SK-N-SH (cell line): Measurements from ENCODE around the gene TSPAN31.

Experiments used
- CHD2 ChIP-seq: fragments of 150-350 bp; IDR thresholded peaks from 2 replicates; pipeline ENCODE4 v1.6.1; 2018; ENCODE audit warnings: low read length; ENCODE audit not compliant: partially characterized antibody
- CTCF ChIP-seq: fragments of 200-600 bp; sonication (generic); IDR thresholded peaks from 2 replicates; pipeline ENCODE4 v1.6.1; 2017; ENCODE audit warnings: antibody characterized with exemption, mild to moderate bottlenecking, moderate library complexity
- POLR2AphosphoS5 ChIP-seq: IDR thresholded peaks from 2 replicates; pipeline ENCODE4 v1.6.1; 2012; ENCODE audit warnings: low read depth, low read length
- TEAD4 ChIP-seq: IDR thresholded peaks from 2 replicates; pipeline ENCODE4 v1.4.0; 2012; ENCODE audit warnings: mild to moderate bottlenecking, borderline replicate concordance; ENCODE audit not compliant: insufficient read depth
- USF2 ChIP-seq: fragments of 150-350 bp; IDR thresholded peaks from 2 replicates; pipeline ENCODE4 v1.6.1; 2017; ENCODE audit warnings: antibody characterized with exemption, low read length, low read depth, borderline replicate concordance
- YY1 ChIP-seq: IDR thresholded peaks from 2 replicates; pipeline ENCODE4 v1.4.0; 2012; ENCODE audit warnings: low read depth, mild to moderate bottlenecking
- TF ChIP-seq, protein P1 (sequence below): IDR thresholded peaks from 2 replicates; pipeline ENCODE4 v1.4.0; 2012; ENCODE audit warnings: low read depth

- TF ChIP-seq CTCF (no peak), YY1 (no peak), POLR2AphosphoS5 (no peak), TEAD4 (no peak), CHD2 (no peak), USF2 (no peak)
- TF ChIP-seq, protein P1, sequence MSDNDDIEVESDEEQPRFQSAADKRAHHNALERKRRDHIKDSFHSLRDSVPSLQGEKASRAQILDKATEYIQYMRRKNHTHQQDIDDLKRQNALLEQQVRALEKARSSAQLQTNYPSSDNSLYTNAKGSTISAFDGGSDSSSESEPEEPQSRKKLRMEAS: no peak
These were observed 36.5 kb upstream of the TSPAN31 start for GRCh38 chr12:57708296-57708695.
